ENCODE data around the gene COLEC12. TPM values are rescaled to one million over a fixed set of nuclear protein-coding genes. Genes with fewer than 3 reads are reported as not detected.

The COLEC12 gene
- total RNA-seq, 2 experiments from 2014 or later: not detected

GRCh38 chr18:303011-303410 lies 197.5 kb downstream of the COLEC12 start:
- Mint-ChIP-seq H3K27ac (no peak overlapping the region), H3K27me3 (peaks cover 19% of the 10 kb centered on the region), H3K4me1 (ENCODE audit: low read depth) (no peaks in the 10 kb centered on the region), H3K36me3 (ENCODE audit: low read depth) (no peaks in the 10 kb centered on the region), H3K4me3 (no peak overlapping the region), H3K9me3 (no peaks in the 10 kb centered on the region)
- intact Hi-C loops (cut with DNase I, micrococcal nuclease): no loop called here
- Histone ChIP-seq H3K9me3 (ENCODE audit: control insufficient read depth in 1 of 2, insufficient read depth in 1 of 2, low read length in 2 of 2) (no peaks in the 10 kb centered on the region), H3K27me3 (ENCODE audit: control insufficient read depth in 1 of 2, insufficient read depth in 2 of 2, low read length in 2 of 2) (peaks cover 0 to 8% of the 10 kb centered on the region in 2 experiments), H3K27ac (ENCODE audit: low read depth in 1 of 2, low read length in 2 of 2) (no peak overlapping the region), H3K4me3 (ENCODE audit: low read length) (no peak overlapping the region), H3K4me1 (ENCODE audit: insufficient read depth, low read length) (no peaks in the 10 kb centered on the region), H3K36me3 (ENCODE audit: insufficient read depth, low read length) (no peaks in the 10 kb centered on the region)
- TF ChIP-seq CTCF (IDR thresholded peaks at IDR 0.05): no peak
- no peak for DNase-seq
- no peak for ATAC-seq (ENCODE audit: poor library complexity)
- POLR2A ChIA-PET: no interaction called here
- CTCF ChIA-PET: no interaction called here

GRCh38 chr18:302097-302496 lies 198.4 kb downstream of the COLEC12 start:
- ATAC-seq (ENCODE audit: poor library complexity) (no peak), DNase-seq (no peak)
- Mint-ChIP-seq H3K4me3 (no peak overlapping the region), H3K4me1 (ENCODE audit: low read depth) (no peaks in the 10 kb centered on the region), H3K36me3 (ENCODE audit: low read depth) (no peaks in the 10 kb centered on the region), H3K27ac (no peak overlapping the region), H3K27me3 (peaks cover 10% of the 10 kb centered on the region), H3K9me3 (no peaks in the 10 kb centered on the region)
- CTCF ChIA-PET: no interaction called here
- no peak for TF ChIP-seq CTCF (IDR thresholded peaks at IDR 0.05)
- Histone ChIP-seq H3K4me1 (ENCODE audit: insufficient read depth, low read length) (no peaks in the 10 kb centered on the region), H3K27ac (ENCODE audit: low read depth in 1 of 2, low read length in 2 of 2) (no peak overlapping the region), H3K27me3 (ENCODE audit: control insufficient read depth in 1 of 2, insufficient read depth in 2 of 2, low read length in 2 of 2) (peaks cover 0 to 8% of the 10 kb centered on the region in 2 experiments), H3K36me3 (ENCODE audit: insufficient read depth, low read length) (no peaks in the 10 kb centered on the region), H3K9me3 (ENCODE audit: control insufficient read depth in 1 of 2, insufficient read depth in 1 of 2, low read length in 2 of 2) (no peaks in the 10 kb centered on the region), H3K4me3 (ENCODE audit: low read length) (no peak overlapping the region)
- intact Hi-C loops (cut with DNase I, micrococcal nuclease): no loop called here
- POLR2A ChIA-PET: no interaction called here

GRCh38 chr18:297936-298335 lies 202.6 kb downstream of the COLEC12 start:
- Mint-ChIP-seq H3K36me3 (ENCODE audit: low read depth) (no peaks in the 10 kb centered on the region), H3K9me3 (peaks cover 4% of the 10 kb centered on the region), H3K4me3 (no peak overlapping the region), H3K27ac (no peak overlapping the region), H3K4me1 (ENCODE audit: low read depth) (no peaks in the 10 kb centered on the region), H3K27me3 (no peaks in the 10 kb centered on the region)
- H3K27ac ChIP-seq (ENCODE audit: low read depth in 1 of 2, low read length in 2 of 2): no peak overlapping the region
- intact Hi-C loops (cut with DNase I, micrococcal nuclease): no loop called here
- H3K4me3 ChIP-seq (ENCODE audit: low read length): no peak overlapping the region
- H3K9me3 ChIP-seq (ENCODE audit: control insufficient read depth in 1 of 2, insufficient read depth in 1 of 2, low read length in 2 of 2): no peaks in the 10 kb centered on the region
- DNase-seq (no peak), ATAC-seq (ENCODE audit: poor library complexity) (no peak)
- CTCF ChIA-PET: no interaction called here
- no peak for TF ChIP-seq CTCF (IDR thresholded peaks at IDR 0.05)
- no peaks in the 10 kb centered on the region for H3K4me1 ChIP-seq (ENCODE audit: insufficient read depth, low read length)
- POLR2A ChIA-PET: no interaction called here
- no peaks in the 10 kb centered on the region for H3K36me3 ChIP-seq (ENCODE audit: insufficient read depth, low read length)
- H3K27me3 ChIP-seq (ENCODE audit: control insufficient read depth in 1 of 2, insufficient read depth in 2 of 2, low read length in 2 of 2): no peaks in the 10 kb centered on the region

All from CD4-positive, alpha-beta T cell (primary cell).